Sigmoid colon (tissue), 7 donors: ENCODE data around the gene LGR6. TPM values are rescaled to one million over a fixed set of nuclear protein-coding genes. Genes with fewer than 3 reads are reported as not detected.
"Not testable (repeated sequence)": the region's sequence is repeated elsewhere in the genome, so short reads cannot be mapped to it uniquely, and the experiment has no call there.

ENCODE experiments used
- DNase-seq: peaks from one replicate; pipeline ENCODE4 v3.0.0-alpha.2; 2019
- H3K27ac ChIP-seq, 4 donors: fragments of 200-600 bp; sonication (generic); one replicate each; pipeline ENCODE4 v1.5.1; 2016 to 2019; ENCODE audit warnings: mild to moderate bottlenecking in 1 of 4
- H3K27me3 ChIP-seq, 3 donors: fragments of 200-600 bp; sonication (generic); one replicate each; pipeline ENCODE4 v1.5.1; 2019; ENCODE audit warnings: mild to moderate bottlenecking in 1 of 3
- H3K36me3 ChIP-seq, 4 donors: fragments of 200-600 bp; sonication (generic); one replicate each; pipeline ENCODE4 v1.5.1; 2016 to 2019
- H3K4me1 ChIP-seq, 4 donors: fragments of 200-600 bp; sonication (generic); one replicate each; pipeline ENCODE4 v1.5.1; 2017 to 2019
- H3K4me3 ChIP-seq, 4 donors: fragments of 200-600 bp; sonication (generic); one replicate each; pipeline ENCODE4 v1.5.1; 2017 to 2019; ENCODE audit warnings: mild to moderate bottlenecking in 2 of 4, moderate library complexity in 1 of 4
- H3K9me3 ChIP-seq, 4 donors: fragments of 200-600 bp in 3 of 4; sonication (generic) in 3 of 4; one replicate each; pipeline versions ENCODE4 v1.5.1 to v1.6.1; 2013 to 2019
- EP300 ChIP-seq, 4 donors: sonication (generic); formaldehyde crosslinking; IDR thresholded peaks; one replicate each; pipeline ENCODE4 v1.6.1; 2017; ENCODE audit warnings: antibody characterized with exemption in 4 of 4
- POLR2A ChIP-seq, 2 donors: fragments of 450-650 bp; IDR thresholded peaks; one replicate each; pipeline ENCODE4 v1.6.1; 2016; ENCODE audit warnings: antibody characterized with exemption in 2 of 2, mild to moderate bottlenecking in 2 of 2, moderate library complexity in 2 of 2
- POLR2AphosphoS5 ChIP-seq, 4 donors: sonication (generic); formaldehyde crosslinking; IDR thresholded peaks; one replicate each; pipeline ENCODE4 v1.6.1; 2017; ENCODE audit warnings: antibody characterized with exemption in 4 of 4
- WGBS, 2 donors: extraction: QIAGEN DNeasy Blood & Tissue Kit; methylation state at CpG; one replicate each; pipeline ENCODE4 v1.1.7; 2013; 5-methylcytosine and 5-hydroxymethylcytosine counted together
- intact Hi-C: fragments of 100-400 bp; cut with DNase I; formaldehyde crosslinking; loops from one replicate; pipeline ENCODE4 v1.15.1; 2023
- polyA plus RNA-seq, 3 donors: library from polyadenylated mRNA; stranded (reverse); fragments of 200-250 nt; gene quantifications; one replicate each; pipeline ENCODE4 v1.2.3, GENCODE V29; 2013
- total RNA-seq, 4 donors: library from RNA; depleted of rRNA; stranded (reverse); fragments of >200 nt; gene quantifications; one replicate each; pipeline ENCODE4 v1.1.0, GENCODE V29; 2016
- TF ChIP-seq, protein P1 (sequence below), 4 experiments: fragments of 450-650 bp in 3 of 4; fragments of 200-600 bp in 1 of 4; IDR thresholded peaks; one replicate each; pipeline ENCODE4 v1.5.1; 2016 to 2019; ENCODE audit warnings: antibody characterized with exemption in 4 of 4, mild to moderate bottlenecking in 3 of 4, moderate library complexity in 2 of 4
- donor health status: healthy with polysubstance abuse.
- donor health status: Bipolar disorder and iron deficiency.
- donor health status: healthy.

Gene LGR6
- total RNA-seq (under 1 TPM in 2 of 4 donors, not detected in 2; 0.14 to 0.28 TPM), polyA plus RNA-seq (1 to 10 TPM in 1 of 3 donors, not detected in 2; 1.0 TPM)

GRCh38 chr1:202193614-202194327, at the start of gene LGR6:
LGR6 (plus strand) TSS chr1:202193799; CDS start chr1:202193990, 191 bp downstream.
- no peak for TF ChIP-seq POLR2A (IDR thresholded peaks at IDR 0.05)
- TF ChIP-seq, protein P1, sequence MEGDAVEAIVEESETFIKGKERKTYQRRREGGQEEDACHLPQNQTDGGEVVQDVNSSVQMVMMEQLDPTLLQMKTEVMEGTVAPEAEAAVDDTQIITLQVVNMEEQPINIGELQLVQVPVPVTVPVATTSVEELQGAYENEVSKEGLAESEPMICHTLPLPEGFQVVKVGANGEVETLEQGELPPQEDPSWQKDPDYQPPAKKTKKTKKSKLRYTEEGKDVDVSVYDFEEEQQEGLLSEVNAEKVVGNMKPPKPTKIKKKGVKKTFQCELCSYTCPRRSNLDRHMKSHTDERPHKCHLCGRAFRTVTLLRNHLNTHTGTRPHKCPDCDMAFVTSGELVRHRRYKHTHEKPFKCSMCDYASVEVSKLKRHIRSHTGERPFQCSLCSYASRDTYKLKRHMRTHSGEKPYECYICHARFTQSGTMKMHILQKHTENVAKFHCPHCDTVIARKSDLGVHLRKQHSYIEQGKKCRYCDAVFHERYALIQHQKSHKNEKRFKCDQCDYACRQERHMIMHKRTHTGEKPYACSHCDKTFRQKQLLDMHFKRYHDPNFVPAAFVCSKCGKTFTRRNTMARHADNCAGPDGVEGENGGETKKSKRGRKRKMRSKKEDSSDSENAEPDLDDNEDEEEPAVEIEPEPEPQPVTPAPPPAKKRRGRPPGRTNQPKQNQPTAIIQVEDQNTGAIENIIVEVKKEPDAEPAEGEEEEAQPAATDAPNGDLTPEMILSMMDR (IDR thresholded peaks at IDR 0.05): no peak
- no peak for TF ChIP-seq EP300 (IDR thresholded peaks at IDR 0.05)
- TF ChIP-seq POLR2AphosphoS5 (IDR thresholded peaks at IDR 0.05): no peak
- WGBS, 2 donors: 2 to 4% methylated on average over 61 of the region's 61 CpGs
- H3K9me3 ChIP-seq: no peaks in the 10 kb centered on the region
- peak within 1 kb of the TSS in 3 of 4 donors; percentile 4 to 27 (median 26) for H3K4me3 ChIP-seq
- no peak for DNase-seq
- H3K27me3 ChIP-seq: peaks cover 12 to 27% (median 19%) of the 10 kb centered on the region in 3 donors
- peaks cover 0 to 16% (median 9%) of the 10 kb centered on the region in 4 donors for H3K4me1 ChIP-seq
- H3K27ac ChIP-seq: no peak within 1 kb of the TSS
- no peaks in the 10 kb centered on the region for H3K36me3 ChIP-seq
- intact Hi-C loops: loop anchor here (2.0 kb wide), 1 partner anchor 121 kb away; no protein-coding TSS in a partner anchor

- peak; percentile 82 for DNase-seq
- Histone ChIP-seq H3K36me3 (no peaks in the 10 kb centered on the region), H3K27ac (peak within 1 kb of the TSS; percentile 90 to 96 (median 94)), H3K4me1 (peaks cover 0 to 40% (median 31%) of the 10 kb centered on the region in 4 donors), H3K27me3 (no peaks in the 10 kb centered on the region), H3K9me3 (no peaks in the 10 kb centered on the region), H3K4me3 (peak within 1 kb of the TSS; percentile 89 to 99 (median 97))
- intact Hi-C loops: no loop called here
- TF ChIP-seq EP300 (IDR thresholded peaks at IDR 0.05) (no peak), POLR2AphosphoS5 (IDR thresholded peaks at IDR 0.05) (peak in 3 of 4 donors; percentile 18 to 66 (median 55))
- 0% methylated on average over 82 of the region's 82 CpGs for WGBS, 2 donors
Measured at GRCh38 chr1:202144402-202145067, 49.1 kb upstream of the LGR6 start, which contains the start of gene ARL8A. ARL8A (minus strand) TSS chr1:202144737; CDS start chr1:202144572, 165 bp downstream.

GRCh38 chr1:202145068-202145743, 48.4 kb upstream of the LGR6 start:
- H3K27ac ChIP-seq: peak overlapping the region; percentile 90 to 96 (median 94)
- no peak for DNase-seq
- no peaks in the 10 kb centered on the region for H3K36me3 ChIP-seq
- intact Hi-C loops: no loop called here
- no peaks in the 10 kb centered on the region for H3K9me3 ChIP-seq
- TF ChIP-seq, protein P1 (IDR thresholded peaks at IDR 0.05): no peak
- no peak for TF ChIP-seq EP300 (IDR thresholded peaks at IDR 0.05)
- no peak for TF ChIP-seq POLR2A (IDR thresholded peaks at IDR 0.05)
- no peak for TF ChIP-seq POLR2AphosphoS5 (IDR thresholded peaks at IDR 0.05)
- 6% methylated on average over 13 of the region's 13 CpGs for WGBS, 2 donors
- H3K4me1 ChIP-seq: peaks cover 0 to 40% (median 31%) of the 10 kb centered on the region in 4 donors
- no peaks in the 10 kb centered on the region for H3K27me3 ChIP-seq
- peak overlapping the region; percentile 89 to 99 (median 97) for H3K4me3 ChIP-seq

GRCh38 chr1:202145744-202146140, 47.9 kb upstream of the LGR6 start:
- H3K4me1 ChIP-seq: peaks cover 0 to 36% (median 30%) of the 10 kb centered on the region in 4 donors
- H3K4me3 ChIP-seq, H3K9me3 ChIP-seq, intact Hi-C loops, H3K27ac ChIP-seq, DNase-seq, H3K36me3 ChIP-seq, H3K27me3 ChIP-seq: not testable (repeated sequence)
- 90 to 93% methylated on average over 8 of the region's 8 CpGs for WGBS, 2 donors

- Histone ChIP-seq H3K36me3 (no peaks in the 10 kb centered on the region), H3K27me3 (no peaks in the 10 kb centered on the region), H3K4me1 (peaks cover 0 to 30% (median 25%) of the 10 kb centered on the region in 4 donors), H3K9me3 (no peaks in the 10 kb centered on the region), H3K4me3 (no peak overlapping the region), H3K27ac (no peak overlapping the region)
- DNase-seq: no peak
- intact Hi-C loops: no loop called here
- 88 to 91% methylated on average over 5 of the region's 5 CpGs for WGBS, 2 donors
- TF ChIP-seq POLR2A (IDR thresholded peaks at IDR 0.05): no peak
- TF ChIP-seq EP300 (IDR thresholded peaks at IDR 0.05): no peak
- TF ChIP-seq POLR2AphosphoS5 (IDR thresholded peaks at IDR 0.05): no peak
- TF ChIP-seq, protein P1 (IDR thresholded peaks at IDR 0.05): no peak
Measured at GRCh38 chr1:202146279-202146678, 47.3 kb upstream of the LGR6 start.
